Measurements from ENCODE around the gene FBXO10.

Gene FBXO10

DNA sequence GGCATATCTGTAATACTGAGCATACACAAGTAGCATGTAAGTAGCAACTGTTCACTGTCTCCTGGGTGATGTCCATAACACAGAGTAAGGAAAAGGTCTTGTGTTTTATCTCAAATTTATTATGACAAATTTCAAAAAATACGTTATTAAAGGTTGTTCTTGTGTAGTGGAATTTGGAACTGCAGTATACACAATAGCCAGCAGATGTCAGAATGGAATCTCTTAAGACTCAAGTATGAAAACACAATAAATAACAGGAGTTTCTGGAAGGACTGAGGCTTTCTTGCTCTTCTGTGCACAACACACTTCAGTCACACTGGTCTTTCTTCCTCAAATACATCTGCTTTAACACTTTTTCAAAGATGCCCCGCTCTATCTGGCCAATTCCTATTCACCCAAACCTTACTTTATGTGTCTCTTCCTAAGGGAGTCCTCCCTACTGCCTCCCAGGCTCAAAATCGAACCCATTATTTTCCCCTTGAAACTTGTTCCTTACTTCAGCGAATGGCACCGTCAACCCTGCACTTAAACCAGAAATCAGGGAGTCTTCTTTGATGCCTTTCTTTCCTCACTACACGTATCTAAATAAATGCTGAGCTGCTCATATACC lies 6.5 kb upstream of the FBXO10 start:
- no peak overlapping the region for H3K23ac ChIP-seq (ENCODE audit: low read length in 2 of 2)
- H4K91ac ChIP-seq (ENCODE audit: low read length) = no peak overlapping the region
- no peaks in the 10 kb centered on the region for H3K4me1 ChIP-seq (ENCODE audit: control insufficient read depth, insufficient read depth, low read depth, low read length)
- H3K79me1 ChIP-seq (replicated peaks; ENCODE audit: low read length, poor library complexity, severe bottlenecking) = peaks cover 22% of the 10 kb centered on the region
- no peak overlapping the region for H2BK120ac ChIP-seq (ENCODE audit: low read depth, low read length)
- H2BK12ac ChIP-seq (ENCODE audit: low read length in 2 of 2) = no peak overlapping the region
- WGBS = 95% methylated on average over 5 of the region's 6 CpGs
- H3K9me3 ChIP-seq (ENCODE audit: control insufficient read depth, low read length) = no peaks in the 10 kb centered on the region
- H3K14ac ChIP-seq (ENCODE audit: low read length in 2 of 2) = no peak overlapping the region
- no peak overlapping the region for H2AK5ac ChIP-seq (ENCODE audit: low read length, severe bottlenecking)
- H4K8ac ChIP-seq (ENCODE audit: low read length) = no peak overlapping the region
- H3K27ac ChIP-seq (ENCODE audit: low read length, poor library complexity, severe bottlenecking) = no peak overlapping the region
- no peak overlapping the region for H3K4me3 ChIP-seq (ENCODE audit: insufficient read depth in 1 of 2, low read depth in 1 of 2, low read length in 2 of 2)
- peak overlapping the region; percentile 36 for H3K9ac ChIP-seq (ENCODE audit: low read length)
- H2AFZ ChIP-seq (ENCODE audit: low read depth, low read length) = no peak overlapping the region
- H3K18ac ChIP-seq (ENCODE audit: low read depth in 1 of 2, low read length in 2 of 2) = no peak overlapping the region
- DNase-seq = peak; percentile 77
- H3K4ac ChIP-seq (ENCODE audit: low read depth in 1 of 2, low read length in 2 of 2) = no peak overlapping the region
- H2BK5ac ChIP-seq (ENCODE audit: low read depth, low read length, poor library complexity, severe bottlenecking) = no peak overlapping the region
- no peaks in the 10 kb centered on the region for H3K27me3 ChIP-seq (ENCODE audit: control insufficient read depth in 1 of 2, insufficient read depth in 1 of 2, low read length in 2 of 2)
- no peak overlapping the region for H2BK15ac ChIP-seq (ENCODE audit: low read depth, poor library complexity, severe bottlenecking)
- no peak overlapping the region for H3K4me2 ChIP-seq (ENCODE audit: low read length, poor library complexity, severe bottlenecking)
- peaks cover 8 to 76% of the 10 kb centered on the region in 2 experiments for H3K36me3 ChIP-seq (ENCODE audit: control insufficient read depth in 1 of 2, insufficient read depth in 2 of 2, low read depth in 1 of 2, low read length in 2 of 2)

DNA sequence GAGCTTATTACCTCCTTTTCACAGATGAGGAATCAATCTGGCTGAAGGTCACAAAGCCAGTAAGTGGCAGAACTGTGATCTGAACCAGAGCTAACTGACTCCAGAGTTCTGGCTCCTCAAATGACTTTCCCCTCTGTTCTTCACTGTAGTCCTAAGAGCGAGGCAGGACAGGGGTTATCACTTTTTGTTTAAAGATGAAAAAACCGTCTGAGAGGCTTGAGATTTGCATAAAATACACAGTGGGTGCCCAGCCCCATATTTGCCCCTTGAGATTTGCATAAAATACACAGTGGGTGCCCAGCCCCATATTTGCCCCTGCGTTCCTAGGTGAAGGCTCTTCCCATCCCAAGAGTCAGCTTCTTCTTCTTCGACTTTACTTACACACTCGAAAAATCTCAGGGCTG lies 667 bp downstream of the FBXO10 start:
- peak overlapping the region; percentile 94 for H3K9ac ChIP-seq (ENCODE audit: low read length)
- no peaks in the 10 kb centered on the region for H3K27me3 ChIP-seq (ENCODE audit: control insufficient read depth in 1 of 2, insufficient read depth in 1 of 2, low read length in 2 of 2)
- H4K8ac ChIP-seq (ENCODE audit: low read length) = no peak overlapping the region
- H3K4ac ChIP-seq (ENCODE audit: low read depth in 1 of 2, low read length in 2 of 2) = peak overlapping the region; percentile 15 to 95
- 3% methylated on average over 5 of the region's 5 CpGs for WGBS
- DNase-seq = peak; percentile 39
- peak overlapping the region; percentile 46 for H2AFZ ChIP-seq (ENCODE audit: low read depth, low read length)
- peak overlapping the region; percentile 30 for H4K91ac ChIP-seq (ENCODE audit: low read length)
- H2BK15ac ChIP-seq (ENCODE audit: low read depth, poor library complexity, severe bottlenecking) = peak overlapping the region; percentile 94
- H3K27ac ChIP-seq (ENCODE audit: low read length, poor library complexity, severe bottlenecking) = no peak overlapping the region
- peaks cover 3 to 7% of the 10 kb centered on the region in 2 experiments for H3K36me3 ChIP-seq (ENCODE audit: control insufficient read depth in 1 of 2, insufficient read depth in 2 of 2, low read depth in 1 of 2, low read length in 2 of 2)
- no peak overlapping the region for H2AK5ac ChIP-seq (ENCODE audit: low read length, severe bottlenecking)
- H3K9me3 ChIP-seq (ENCODE audit: control insufficient read depth, low read length) = no peaks in the 10 kb centered on the region
- H3K4me2 ChIP-seq (ENCODE audit: low read length, poor library complexity, severe bottlenecking) = peak overlapping the region; percentile 91
- H3K4me3 ChIP-seq (ENCODE audit: insufficient read depth in 1 of 2, low read depth in 1 of 2, low read length in 2 of 2) = peak overlapping the region; percentile 73 to 86
- peak overlapping the region; percentile 56 to 98 for H3K18ac ChIP-seq (ENCODE audit: low read depth in 1 of 2, low read length in 2 of 2)
- peaks cover 29% of the 10 kb centered on the region for H3K79me1 ChIP-seq (replicated peaks; ENCODE audit: low read length, poor library complexity, severe bottlenecking)
- peak overlapping the region in 1 of 2 experiments; percentile 84 for H2BK12ac ChIP-seq (ENCODE audit: low read length in 2 of 2)
- H2BK5ac ChIP-seq (ENCODE audit: low read depth, low read length, poor library complexity, severe bottlenecking) = no peak overlapping the region
- H2BK120ac ChIP-seq (ENCODE audit: low read depth, low read length) = peak overlapping the region; percentile 65
- peaks cover 3% of the 10 kb centered on the region for H3K4me1 ChIP-seq (ENCODE audit: control insufficient read depth, insufficient read depth, low read depth, low read length)
- peak overlapping the region in 1 of 2 experiments; percentile 92 for H3K14ac ChIP-seq (ENCODE audit: low read length in 2 of 2)
- H3K23ac ChIP-seq (ENCODE audit: low read length in 2 of 2) = peak overlapping the region in 1 of 2 experiments; percentile 42

DNA sequence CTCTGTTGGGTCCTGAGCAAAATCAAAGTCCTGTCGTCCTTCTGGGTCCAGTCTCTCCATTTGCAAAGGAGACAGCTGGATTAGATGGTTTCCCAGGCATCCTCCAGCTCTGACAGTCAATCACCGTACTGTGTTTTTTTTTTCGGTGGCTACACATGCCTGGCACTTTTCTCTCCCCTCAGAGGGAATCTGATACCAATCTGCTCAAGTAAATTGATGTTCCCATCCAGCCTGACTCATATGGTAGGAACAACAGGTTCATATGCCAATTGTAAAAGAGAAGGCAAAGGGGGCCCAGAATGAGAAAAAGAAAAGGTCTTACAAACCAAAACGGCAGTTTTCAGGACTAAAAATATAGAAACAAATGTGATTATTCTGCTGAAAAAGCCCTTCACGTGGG lies 1.2 kb downstream of the FBXO10 start:
- no peaks in the 10 kb centered on the region for H3K27me3 ChIP-seq (ENCODE audit: control insufficient read depth in 1 of 2, insufficient read depth in 1 of 2, low read length in 2 of 2)
- H4K8ac ChIP-seq (ENCODE audit: low read length) = peak overlapping the region; percentile 45
- peak overlapping the region; percentile 57 for H2AK5ac ChIP-seq (ENCODE audit: low read length, severe bottlenecking)
- 24% methylated on average over 4 of the region's 5 CpGs for WGBS
- H3K36me3 ChIP-seq (ENCODE audit: control insufficient read depth in 1 of 2, insufficient read depth in 2 of 2, low read depth in 1 of 2, low read length in 2 of 2) = peaks cover 3 to 6% of the 10 kb centered on the region in 2 experiments
- H3K23ac ChIP-seq (ENCODE audit: low read length in 2 of 2) = no peak overlapping the region
- peak overlapping the region in 1 of 2 experiments; percentile 86 for H3K4me3 ChIP-seq (ENCODE audit: insufficient read depth in 1 of 2, low read depth in 1 of 2, low read length in 2 of 2)
- H3K18ac ChIP-seq (ENCODE audit: low read depth in 1 of 2, low read length in 2 of 2) = peak overlapping the region in 1 of 2 experiments; percentile 52
- peak; percentile 45 for DNase-seq
- H2BK15ac ChIP-seq (ENCODE audit: low read depth, poor library complexity, severe bottlenecking) = no peak overlapping the region
- H3K9ac ChIP-seq (ENCODE audit: low read length) = peak overlapping the region; percentile 94
- H2BK12ac ChIP-seq (ENCODE audit: low read length in 2 of 2) = no peak overlapping the region
- peak overlapping the region; percentile 61 for H4K91ac ChIP-seq (ENCODE audit: low read length)
- peaks cover 27% of the 10 kb centered on the region for H3K79me1 ChIP-seq (replicated peaks; ENCODE audit: low read length, poor library complexity, severe bottlenecking)
- H3K14ac ChIP-seq (ENCODE audit: low read length in 2 of 2) = peak overlapping the region in 1 of 2 experiments; percentile 7
- peak overlapping the region in 1 of 2 experiments; percentile 73 for H3K4ac ChIP-seq (ENCODE audit: low read depth in 1 of 2, low read length in 2 of 2)
- no peak overlapping the region for H2BK120ac ChIP-seq (ENCODE audit: low read depth, low read length)
- H3K9me3 ChIP-seq (ENCODE audit: control insufficient read depth, low read length) = no peaks in the 10 kb centered on the region
- H2BK5ac ChIP-seq (ENCODE audit: low read depth, low read length, poor library complexity, severe bottlenecking) = no peak overlapping the region
- no peak overlapping the region for H2AFZ ChIP-seq (ENCODE audit: low read depth, low read length)
- H3K4me2 ChIP-seq (ENCODE audit: low read length, poor library complexity, severe bottlenecking) = no peak overlapping the region
- H3K4me1 ChIP-seq (ENCODE audit: control insufficient read depth, insufficient read depth, low read depth, low read length) = peaks cover 3% of the 10 kb centered on the region
- H3K27ac ChIP-seq (ENCODE audit: low read length, poor library complexity, severe bottlenecking) = no peak overlapping the region

DNA sequence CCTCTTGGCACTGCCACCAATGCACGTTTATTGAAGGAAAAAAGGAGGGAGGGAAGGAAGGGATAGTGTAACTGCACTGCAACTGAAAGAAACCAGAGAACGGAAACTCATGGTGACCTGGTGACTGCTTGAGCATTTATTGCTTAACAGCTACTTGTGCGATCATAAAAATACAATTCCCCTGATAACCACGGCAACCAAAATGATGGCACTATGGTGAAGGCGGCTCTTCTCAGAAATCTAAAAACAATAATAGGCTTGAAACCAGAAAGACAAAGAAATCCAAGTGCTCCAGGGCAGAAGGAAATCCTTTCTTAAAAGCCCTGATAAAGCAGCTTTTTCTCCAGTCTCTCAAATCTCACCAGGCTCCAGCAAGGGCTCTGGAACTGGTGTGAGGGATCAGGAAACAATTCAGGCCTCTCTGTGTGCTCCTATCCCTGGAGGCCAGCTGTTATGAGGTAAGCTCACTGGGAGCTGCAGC lies 1.9 kb downstream of the FBXO10 start:
- Histone ChIP-seq H2BK15ac (ENCODE audit: low read depth, poor library complexity, severe bottlenecking) (no peak overlapping the region), H3K9ac (ENCODE audit: low read length) (peak overlapping the region; percentile 94), H3K18ac (ENCODE audit: low read depth in 1 of 2, low read length in 2 of 2) (no peak overlapping the region), H2BK120ac (ENCODE audit: low read depth, low read length) (no peak overlapping the region), H3K4ac (ENCODE audit: low read depth in 1 of 2, low read length in 2 of 2) (peak overlapping the region in 1 of 2 experiments; percentile 43), H3K36me3 (ENCODE audit: control insufficient read depth in 1 of 2, insufficient read depth in 2 of 2, low read depth in 1 of 2, low read length in 2 of 2) (peaks cover 3 to 11% of the 10 kb centered on the region in 2 experiments), H2AFZ (ENCODE audit: low read depth, low read length) (no peak overlapping the region), H3K9me3 (ENCODE audit: control insufficient read depth, low read length) (no peaks in the 10 kb centered on the region), H3K4me1 (ENCODE audit: control insufficient read depth, insufficient read depth, low read depth, low read length) (peaks cover 3% of the 10 kb centered on the region), H3K79me1 (replicated peaks; ENCODE audit: low read length, poor library complexity, severe bottlenecking) (peaks cover 31% of the 10 kb centered on the region), H3K27me3 (ENCODE audit: control insufficient read depth in 1 of 2, insufficient read depth in 1 of 2, low read length in 2 of 2) (no peaks in the 10 kb centered on the region), H3K4me3 (ENCODE audit: insufficient read depth in 1 of 2, low read depth in 1 of 2, low read length in 2 of 2) (peak overlapping the region in 1 of 2 experiments; percentile 86), H2BK12ac (ENCODE audit: low read length in 2 of 2) (no peak overlapping the region), H4K8ac (ENCODE audit: low read length) (no peak overlapping the region), H4K91ac (ENCODE audit: low read length) (no peak overlapping the region), H3K14ac (ENCODE audit: low read length in 2 of 2) (no peak overlapping the region), H3K27ac (ENCODE audit: low read length, poor library complexity, severe bottlenecking) (no peak overlapping the region), H3K4me2 (ENCODE audit: low read length, poor library complexity, severe bottlenecking) (no peak overlapping the region), H2AK5ac (ENCODE audit: low read length, severe bottlenecking) (peak overlapping the region; percentile 62), H3K23ac (ENCODE audit: low read length in 2 of 2) (peak overlapping the region in 1 of 2 experiments; percentile 70), H2BK5ac (ENCODE audit: low read depth, low read length, poor library complexity, severe bottlenecking) (no peak overlapping the region)
- WGBS = 11% methylated on average over 4 of the region's 5 CpGs
- DNase-seq = peak; percentile 89

Measured in mesenchymal stem cell (in vitro differentiated cells and primary cell).